Adrenal gland (tissue), 12 donors: Measurements from ENCODE around the gene SPATS2. TPM values are rescaled to one million over a fixed set of nuclear protein-coding genes. Genes with fewer than 3 reads are reported as not detected.

Experiments used
- DNase-seq, 7 donors: peaks; one replicate each; pipeline ENCODE4 v3.0.0-alpha.2; 2019 to 2020
- H3K27ac ChIP-seq, 5 donors: fragments of 200-600 bp; sonication (generic) in 4 of 5; 1 replicate in 3 of 5; 2 replicates in 2 of 5; pipeline versions ENCODE4 v1.5.1 to v1.8.0; 2016 to 2020; ENCODE audit warnings: mild to moderate bottlenecking in 1 of 5
- H3K27me3 ChIP-seq: fragments of 200-600 bp; 2 replicates; pipeline ENCODE4 v1.8.0; 2021
- H3K36me3 ChIP-seq, 2 donors: fragments of 200-600 bp; replicated peaks in 1 of 2; 1 replicate in 1 of 2; 2 replicates in 1 of 2; pipeline versions ENCODE4 v1.5.1 to v1.8.0; 2018 to 2022
- H3K4me1 ChIP-seq, 2 donors: fragments of 200-600 bp; replicated peaks in 1 of 2; 1 replicate in 1 of 2; 2 replicates in 1 of 2; pipeline versions ENCODE4 v1.5.1 to v1.8.0; 2018 to 2021
- H3K4me3 ChIP-seq, 4 donors: fragments of 200-600 bp; sonication (generic) in 3 of 4; one replicate each; pipeline ENCODE4 v1.5.1; 2016 to 2018
- H3K9me3 ChIP-seq, 3 donors: fragments of 200-600 bp; sonication (generic) in 1 of 3; replicated peaks in 1 of 3; 1 replicate in 2 of 3; 2 replicates in 1 of 3; pipeline versions ENCODE4 v1.5.1 to v1.8.0; 2016 to 2021
- CTCF ChIP-seq, 6 experiments: fragments of 450-650 bp in 4 of 6; fragments of 200-600 bp in 2 of 6; sonication (generic) in 1 of 6; IDR thresholded peaks; 1 replicate in 5 of 6; 2 replicates in 1 of 6; pipeline versions ENCODE4 v1.5.1 to v1.8.0; 2016 to 2021; ENCODE audit warnings: antibody characterized with exemption in 6 of 6, mild to moderate bottlenecking in 2 of 6, moderate library complexity in 1 of 6
- POLR2A ChIP-seq, 2 donors: fragments of 450-650 bp; IDR thresholded peaks; one replicate each; pipeline ENCODE4 v1.6.1; 2017; ENCODE audit warnings: antibody characterized with exemption in 2 of 2, mild to moderate bottlenecking in 2 of 2, moderate library complexity in 1 of 2
- WGBS, 4 donors: extraction: QIAGEN DNeasy Blood & Tissue Kit in 2 of 4; methylation state at CpG; one replicate each; pipeline versions ENCODE4 v1.1.5 to v1.1.7; 2013 to 2017; 5-methylcytosine and 5-hydroxymethylcytosine counted together
- intact Hi-C, 2 donors: fragments of 100-400 bp; cut with DNase I; formaldehyde crosslinking; loops; one replicate each; pipeline versions ENCODE4 v1.14.1 to v1.15.0; 2022 to 2023
- polyA plus RNA-seq, 3 donors: library from polyadenylated mRNA; stranded (reverse); fragments of 200-250 nt in 2 of 3; fragments of 350-450 nt in 1 of 3; fragmentation: Illumina TruSeq in 1 of 3; extraction: RNeasy Lipid Tissue Mini Kit (QIAGEN cat#74804) in 1 of 3; gene quantifications; one replicate each; pipeline ENCODE4 v1.2.3, GENCODE V29; 2013 to 2014
- total RNA-seq, 9 donors: library from RNA; depleted of rRNA in 4 of 9; stranded (reverse); fragments of >200 nt in 4 of 9; fragments of 120-200 nt in 1 of 9; fragmentation: NEBNext Ultra II Directional in 1 of 9; extraction: Animal tissue kit (Norgen Biotek cat#: 25700) in 1 of 9; gene quantifications; one replicate each; pipeline versions ENCODE4 v1.1.0 to v1.2.4, GENCODE V29; 2013 to 2023
- donor health status: healthy with polysubstance abuse.
- donor health status: Bipolar disorder and iron deficiency.
- donor health status: DM: yes; HTN: yes; CAD: no.
- donor health status: DM: no; HTN: no; CAD: no.
- donor health status: DM: no; HTN: no; CAD: no.
- donor health status: DM: yes; HTN: yes; CAD: no.

The SPATS2 gene
- total and polyA plus RNA-seq, 12 donors: 4.9 to 23.1 (median 15.1) TPM

DNA sequence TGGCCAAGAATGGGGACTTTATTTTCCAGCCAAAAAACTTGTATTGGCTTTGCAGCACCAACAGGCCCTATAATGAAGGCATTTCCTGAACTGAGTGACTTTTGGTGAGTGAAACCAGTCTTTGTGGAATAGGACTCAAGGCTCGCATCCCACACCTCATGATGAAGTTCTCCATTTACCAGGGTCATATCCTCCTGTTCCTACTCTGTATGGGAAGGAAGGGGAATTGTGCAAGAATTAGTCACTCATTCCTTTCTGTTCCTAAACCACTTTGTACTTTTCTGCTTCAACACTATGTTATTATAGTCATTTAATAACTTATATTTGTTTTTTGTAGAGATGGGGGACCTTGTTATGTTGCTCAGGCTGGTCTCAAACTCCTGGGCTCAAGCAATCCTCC lies 2.3 kb upstream of the SPATS2 start:
- TF ChIP-seq CTCF (IDR thresholded peaks at IDR 0.05): no peak
- no peak for TF ChIP-seq POLR2A (IDR thresholded peaks at IDR 0.05)
- Histone ChIP-seq H3K36me3 (no peaks in the 10 kb centered on the region), H3K27ac (peak overlapping the region in 1 of 5 donors; percentile 42), H3K4me1 (peaks cover 15 to 35% of the 10 kb centered on the region in 2 donors), H3K4me3 (no peak overlapping the region), H3K9me3 (no peaks in the 10 kb centered on the region), H3K27me3 (no peaks in the 10 kb centered on the region)
- DNase-seq: peak in 2 of 7 donors; percentile 31 to 49
- intact Hi-C loops: loop anchor here (5.0 kb wide), 1 partner anchor 147 kb away; no protein-coding TSS in a partner anchor
- WGBS, 4 donors: 69 to 92% (median 78%) methylated on average over 1 of the region's 1 CpG

- DNase-seq: no peak
- Histone ChIP-seq H3K4me1 (peaks cover 16 to 36% of the 10 kb centered on the region in 2 donors), H3K36me3 (no peaks in the 10 kb centered on the region), H3K9me3 (no peaks in the 10 kb centered on the region), H3K4me3 (peak overlapping the region in 1 of 4 donors; percentile 68), H3K27ac (peak overlapping the region in 1 of 5 donors; percentile 42), H3K27me3 (no peaks in the 10 kb centered on the region)
- intact Hi-C loops: no loop called here
- 55 to 59% (median 58%) methylated on average over 5 of the region's 5 CpGs for WGBS, 4 donors
- TF ChIP-seq CTCF (IDR thresholded peaks at IDR 0.05) (no peak), POLR2A (IDR thresholded peaks at IDR 0.05) (no peak)
These were observed 1.7 kb upstream of the SPATS2 start for GRCh38 chr12:49365542-49365941.

GRCh38 chr12:49366096-49366651 lies 1.1 kb upstream of the SPATS2 start:
- peak overlapping the region; percentile 46 to 97 (median 93) for H3K27ac ChIP-seq
- TF ChIP-seq POLR2A (IDR thresholded peaks at IDR 0.05) (no peak), CTCF (IDR thresholded peaks at IDR 0.05) (no peak)
- H3K4me1 ChIP-seq: peaks cover 16 to 36% of the 10 kb centered on the region in 2 donors
- peak in 1 of 7 donors; percentile 26 for DNase-seq
- peak overlapping the region; percentile 57 to 90 (median 71) for H3K4me3 ChIP-seq
- WGBS, 4 donors: 11 to 17% (median 14%) methylated on average over 25 to 38 of the region's 38 CpGs
- no peaks in the 10 kb centered on the region for H3K36me3 ChIP-seq
- H3K9me3 ChIP-seq: no peaks in the 10 kb centered on the region
- intact Hi-C loops: no loop called here
- H3K27me3 ChIP-seq: no peaks in the 10 kb centered on the region

- Histone ChIP-seq H3K9me3 (no peaks in the 10 kb centered on the region), H3K4me1 (peaks cover 16 to 36% of the 10 kb centered on the region in 2 donors), H3K36me3 (no peaks in the 10 kb centered on the region), H3K27ac (peak overlapping the region; percentile 46 to 97 (median 93)), H3K4me3 (peak overlapping the region; percentile 57 to 90 (median 71)), H3K27me3 (no peaks in the 10 kb centered on the region)
- TF ChIP-seq CTCF (IDR thresholded peaks at IDR 0.05): peak in 5 of 6 experiments; percentile 24 to 42 (median 30)
- TF ChIP-seq POLR2A (IDR thresholded peaks at IDR 0.05): peak in 1 of 2 donors; percentile 67
- intact Hi-C loops: no loop called here
- peak; percentile 82 to 93 (median 86) for DNase-seq
- 0 to 1% (median 0%) methylated on average over 26 to 97 of the region's 97 CpGs for WGBS, 4 donors
These were observed 446 bp upstream of the SPATS2 start for GRCh38 chr12:49366652-49367380.
